GM12878 (cell line): ENCODE measurements around the gene PPP1R14B. TPM values are rescaled to one million over a fixed set of nuclear protein-coding genes. Genes with fewer than 3 reads are reported as not detected.

Experiments
- ASH2L ChIP-seq: fragments of 300-600, 200-600 bp; sonication (generic); IDR thresholded peaks from 2 replicates; pipeline ENCODE4 v1.6.1; 2017; ENCODE audit warnings: low read depth, mild to moderate bottlenecking, borderline replicate concordance
- BCL11A ChIP-seq: IDR thresholded peaks from 2 replicates; pipeline ENCODE4 v1.6.1; 2011; ENCODE audit warnings: low read depth, low read length
- BHLHE40 ChIP-seq, 2 experiments: fragments of 450-650 bp in 1 of 2; IDR thresholded peaks; 2 replicates each; pipeline ENCODE4 v1.6.1; 2011 to 2017; ENCODE audit warnings: low read depth in 2 of 2, borderline replicate concordance in 1 of 2, improper control_type of control experiment in 1 of 2, low read length in 1 of 2, mild to moderate bottlenecking in 1 of 2
- CREB1 ChIP-seq: IDR thresholded peaks from 2 replicates; pipeline ENCODE4 v1.6.1; 2012; ENCODE audit warnings: low read depth, mild to moderate bottlenecking, inconsistent platforms
- ETV6 ChIP-seq, 2 experiments: fragments of 450-650 bp in 1 of 2; IDR thresholded peaks in 1 of 2; conservative IDR thresholded peaks in 1 of 2; 2 replicates each; pipeline ENCODE4 v1.6.1; 2014; ENCODE audit warnings: antibody characterized with exemption in 1 of 2, borderline replicate concordance in 1 of 2, low read depth in 1 of 2, mild to moderate bottlenecking in 1 of 2, moderate library complexity in 1 of 2
- GATAD2B ChIP-seq: fragments of 450-650 bp; conservative IDR thresholded peaks from 2 replicates; pipeline ENCODE4 v1.6.1; 2017; ENCODE audit warnings: low read depth, mild to moderate bottlenecking, moderate library complexity
- MAX ChIP-seq: IDR thresholded peaks from 2 replicates; pipeline ENCODE4 v1.6.1; 2012; ENCODE audit warnings: low read depth, low read length, improper control_type of control experiment
- MLLT1 ChIP-seq: fragments of 450-650 bp; IDR thresholded peaks from 2 replicates; pipeline ENCODE4 v1.6.1; 2016; ENCODE audit warnings: mild to moderate bottlenecking
- NBN ChIP-seq: fragments of 450-650 bp; IDR thresholded peaks from 2 replicates; pipeline ENCODE4 v1.6.1; 2016
- NR2F1 ChIP-seq: fragments of 450-650 bp; conservative IDR thresholded peaks from 2 replicates; pipeline ENCODE4 v1.6.1; 2017; ENCODE audit warnings: mild to moderate bottlenecking
- SIN3A ChIP-seq: IDR thresholded peaks from 2 replicates; pipeline ENCODE4 v1.6.1; 2012; ENCODE audit warnings: low read depth, low read length, improper control_type of control experiment
- TARDBP ChIP-seq: IDR thresholded peaks from 2 replicates; pipeline ENCODE4 v1.6.1; 2016; ENCODE audit warnings: borderline replicate concordance
- ZZZ3 ChIP-seq: IDR thresholded peaks from 2 replicates; pipeline ENCODE4 v1.6.1; 2011; ENCODE audit warnings: low read depth; ENCODE audit not compliant: control insufficient read depth, insufficient read length
- polyA plus RNA-seq, 11 experiments: library from polyadenylated mRNA; depleted of rRNA in 4 of 11; unstranded in 6 of 11; stranded (reverse) in 5 of 11; fragments of >200 nt; fragmentation: Nextera tagmentation in 4 of 11; fragmentation: Illumina TruSeq in 1 of 11; extraction: Ambion mirVana in 4 of 11; extraction: Trizol in 1 of 11; gene quantifications; 1 replicate in 1 of 11; 2 replicates in 10 of 11; pipeline versions ENCODE4 v1.2.1 to v1.2.3, GENCODE V29; 2011 to 2016; ENCODE audit warnings: inconsistent platforms in 2 of 11, missing spikeins in 2 of 11, low read depth in 1 of 11
- total RNA-seq, 4 experiments: library from RNA; depleted of rRNA in 3 of 4; stranded (reverse); fragments of >200 nt in 3 of 4; fragmentation: Illumina TruSeq in 1 of 4; extraction: Trizol in 1 of 4; gene quantifications; 2 replicates each; pipeline versions ENCODE4 v1.2.1 to v1.2.3, GENCODE V29; 2013 to 2021
- TF ChIP-seq, protein P1 (sequence below): fragments of 450-650 bp; IDR thresholded peaks from 2 replicates; pipeline ENCODE4 v1.6.1; 2016; ENCODE audit warnings: mild to moderate bottlenecking, moderate library complexity, borderline replicate concordance
- TF ChIP-seq, protein P2 (sequence below): fragments of 450-650 bp; IDR thresholded peaks from 2 replicates; pipeline ENCODE4 v1.6.1; 2017; ENCODE audit warnings: mild to moderate bottlenecking, moderate library complexity
- TF ChIP-seq, protein P3 (sequence below): fragments of 450-650 bp; conservative IDR thresholded peaks from 2 replicates; pipeline ENCODE4 v1.6.1; 2017; ENCODE audit warnings: mild to moderate bottlenecking, moderate library complexity

PPP1R14B gene
- total and polyA plus RNA-seq, 10 of the 15 experiments (the other 5 are each of a cell fraction or from before 2014, with no cell fraction given), result 8.4 to 283 (median 124) TPM

DNA sequence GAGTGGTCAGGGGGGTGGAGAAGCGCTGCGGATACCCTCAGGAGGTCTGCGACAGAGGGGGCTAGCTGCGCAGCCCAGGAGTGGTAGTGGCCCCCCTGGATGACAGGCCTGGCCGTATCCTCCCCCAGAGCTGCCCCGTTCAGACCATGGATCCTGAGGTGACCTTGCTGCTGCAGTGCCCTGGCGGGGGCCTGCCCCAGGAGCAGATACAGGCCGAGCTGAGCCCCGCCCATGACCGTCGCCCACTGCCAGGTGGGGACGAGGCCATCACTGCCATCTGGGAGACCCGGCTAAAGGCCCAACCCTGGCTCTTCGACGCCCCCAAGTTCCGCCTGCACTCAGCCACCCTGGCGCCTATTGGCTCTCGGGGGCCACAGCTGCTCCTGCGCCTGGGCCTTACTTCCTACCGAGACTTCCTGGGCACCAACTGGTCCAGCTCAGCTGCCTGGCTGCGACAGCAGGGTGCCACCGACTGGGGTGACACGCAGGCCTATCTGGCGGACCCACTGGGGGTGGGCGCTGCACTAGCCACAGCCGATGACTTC, 20.2 kb downstream of the PPP1R14B start (continued):
- TF ChIP-seq, protein P1, sequence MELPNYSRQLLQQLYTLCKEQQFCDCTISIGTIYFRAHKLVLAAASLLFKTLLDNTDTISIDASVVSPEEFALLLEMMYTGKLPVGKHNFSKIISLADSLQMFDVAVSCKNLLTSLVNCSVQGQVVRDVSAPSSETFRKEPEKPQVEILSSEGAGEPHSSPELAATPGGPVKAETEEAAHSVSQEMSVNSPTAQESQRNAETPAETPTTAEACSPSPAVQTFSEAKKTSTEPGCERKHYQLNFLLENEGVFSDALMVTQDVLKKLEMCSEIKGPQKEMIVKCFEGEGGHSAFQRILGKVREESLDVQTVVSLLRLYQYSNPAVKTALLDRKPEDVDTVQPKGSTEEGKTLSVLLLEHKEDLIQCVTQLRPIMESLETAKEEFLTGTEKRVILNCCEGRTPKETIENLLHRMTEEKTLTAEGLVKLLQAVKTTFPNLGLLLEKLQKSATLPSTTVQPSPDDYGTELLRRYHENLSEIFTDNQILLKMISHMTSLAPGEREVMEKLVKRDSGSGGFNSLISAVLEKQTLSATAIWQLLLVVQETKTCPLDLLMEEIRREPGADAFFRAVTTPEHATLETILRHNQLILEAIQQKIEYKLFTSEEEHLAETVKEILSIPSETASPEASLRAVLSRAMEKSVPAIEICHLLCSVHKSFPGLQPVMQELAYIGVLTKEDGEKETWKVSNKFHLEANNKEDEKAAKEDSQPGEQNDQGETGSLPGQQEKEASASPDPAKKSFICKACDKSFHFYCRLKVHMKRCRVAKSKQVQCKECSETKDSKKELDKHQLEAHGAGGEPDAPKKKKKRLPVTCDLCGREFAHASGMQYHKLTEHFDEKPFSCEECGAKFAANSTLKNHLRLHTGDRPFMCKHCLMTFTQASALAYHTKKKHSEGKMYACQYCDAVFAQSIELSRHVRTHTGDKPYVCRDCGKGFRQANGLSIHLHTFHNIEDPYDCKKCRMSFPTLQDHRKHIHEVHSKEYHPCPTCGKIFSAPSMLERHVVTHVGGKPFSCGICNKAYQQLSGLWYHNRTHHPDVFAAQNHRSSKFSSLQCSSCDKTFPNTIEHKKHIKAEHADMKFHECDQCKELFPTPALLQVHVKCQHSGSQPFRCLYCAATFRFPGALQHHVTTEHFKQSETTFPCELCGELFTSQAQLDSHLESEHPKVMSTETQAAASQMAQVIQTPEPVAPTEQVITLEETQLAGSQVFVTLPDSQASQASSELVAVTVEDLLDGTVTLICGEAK, result peak; percentile 20; the same call in 1 of the 2 replicates
- TF ChIP-seq GATAD2B (peak; percentile 38; the same call in 1 of the 2 replicates), BHLHE40 (IDR thresholded peaks at IDR 0.05; ENCODE audit: borderline replicate concordance in 1 of 2, low read depth in 2 of 2, low read length in 1 of 2) (0 out of 4 replicates have a peak, but pooled peaks of 1 of the 2 experiments have one; percentile 19), TARDBP (no peak), MAX (peak; percentile 29; the same call in 1 of the 2 replicates), CREB1 (no peak), BCL11A (no peak), NBN (0 out of 2 replicates have a peak, but pooled peaks have one; percentile 28), MLLT1 (no peak), ASH2L (no peak), ZZZ3 (no peak), ETV6 (conservative IDR thresholded peaks at IDR 0.05 in 1 of 2, IDR thresholded peaks at IDR 0.05 in 1 of 2; ENCODE audit: borderline replicate concordance in 1 of 2, low read depth in 1 of 2) (peak in 1 of 2 experiments; percentile 28; a peak in 1 of 4 replicates), NR2F1 (no peak), SIN3A (peak; percentile 67; the same call in 1 of the 2 replicates)
- TF ChIP-seq, protein P2, sequence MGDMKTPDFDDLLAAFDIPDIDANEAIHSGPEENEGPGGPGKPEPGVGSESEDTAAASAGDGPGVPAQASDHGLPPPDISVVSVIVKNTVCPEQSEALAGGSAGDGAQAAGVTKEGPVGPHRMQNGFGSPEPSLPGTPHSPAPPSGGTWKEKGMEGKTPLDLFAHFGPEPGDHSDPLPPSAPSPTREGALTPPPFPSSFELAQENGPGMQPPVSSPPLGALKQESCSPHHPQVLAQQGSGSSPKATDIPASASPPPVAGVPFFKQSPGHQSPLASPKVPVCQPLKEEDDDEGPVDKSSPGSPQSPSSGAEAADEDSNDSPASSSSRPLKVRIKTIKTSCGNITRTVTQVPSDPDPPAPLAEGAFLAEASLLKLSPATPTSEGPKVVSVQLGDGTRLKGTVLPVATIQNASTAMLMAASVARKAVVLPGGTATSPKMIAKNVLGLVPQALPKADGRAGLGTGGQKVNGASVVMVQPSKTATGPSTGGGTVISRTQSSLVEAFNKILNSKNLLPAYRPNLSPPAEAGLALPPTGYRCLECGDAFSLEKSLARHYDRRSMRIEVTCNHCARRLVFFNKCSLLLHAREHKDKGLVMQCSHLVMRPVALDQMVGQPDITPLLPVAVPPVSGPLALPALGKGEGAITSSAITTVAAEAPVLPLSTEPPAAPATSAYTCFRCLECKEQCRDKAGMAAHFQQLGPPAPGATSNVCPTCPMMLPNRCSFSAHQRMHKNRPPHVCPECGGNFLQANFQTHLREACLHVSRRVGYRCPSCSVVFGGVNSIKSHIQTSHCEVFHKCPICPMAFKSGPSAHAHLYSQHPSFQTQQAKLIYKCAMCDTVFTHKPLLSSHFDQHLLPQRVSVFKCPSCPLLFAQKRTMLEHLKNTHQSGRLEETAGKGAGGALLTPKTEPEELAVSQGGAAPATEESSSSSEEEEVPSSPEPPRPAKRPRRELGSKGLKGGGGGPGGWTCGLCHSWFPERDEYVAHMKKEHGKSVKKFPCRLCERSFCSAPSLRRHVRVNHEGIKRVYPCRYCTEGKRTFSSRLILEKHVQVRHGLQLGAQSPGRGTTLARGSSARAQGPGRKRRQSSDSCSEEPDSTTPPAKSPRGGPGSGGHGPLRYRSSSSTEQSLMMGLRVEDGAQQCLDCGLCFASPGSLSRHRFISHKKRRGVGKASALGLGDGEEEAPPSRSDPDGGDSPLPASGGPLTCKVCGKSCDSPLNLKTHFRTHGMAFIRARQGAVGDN, result peak; percentile 73
- TF ChIP-seq, protein P3, sequence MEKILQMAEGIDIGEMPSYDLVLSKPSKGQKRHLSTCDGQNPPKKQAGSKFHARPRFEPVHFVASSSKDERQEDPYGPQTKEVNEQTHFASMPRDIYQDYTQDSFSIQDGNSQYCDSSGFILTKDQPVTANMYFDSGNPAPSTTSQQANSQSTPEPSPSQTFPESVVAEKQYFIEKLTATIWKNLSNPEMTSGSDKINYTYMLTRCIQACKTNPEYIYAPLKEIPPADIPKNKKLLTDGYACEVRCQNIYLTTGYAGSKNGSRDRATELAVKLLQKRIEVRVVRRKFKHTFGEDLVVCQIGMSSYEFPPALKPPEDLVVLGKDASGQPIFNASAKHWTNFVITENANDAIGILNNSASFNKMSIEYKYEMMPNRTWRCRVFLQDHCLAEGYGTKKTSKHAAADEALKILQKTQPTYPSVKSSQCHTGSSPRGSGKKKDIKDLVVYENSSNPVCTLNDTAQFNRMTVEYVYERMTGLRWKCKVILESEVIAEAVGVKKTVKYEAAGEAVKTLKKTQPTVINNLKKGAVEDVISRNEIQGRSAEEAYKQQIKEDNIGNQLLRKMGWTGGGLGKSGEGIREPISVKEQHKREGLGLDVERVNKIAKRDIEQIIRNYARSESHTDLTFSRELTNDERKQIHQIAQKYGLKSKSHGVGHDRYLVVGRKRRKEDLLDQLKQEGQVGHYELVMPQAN, result peak; percentile 74
